IMR-90 (cell line): Measurements from ENCODE around the gene BBS1. TPM values are rescaled to one million over a fixed set of nuclear protein-coding genes. Genes with fewer than 3 reads are reported as not detected.

ENCODE experiments used
- ATAC-seq: fragments of 200-7000 bp; cut with Tn5 transposase; 2 replicates; pipeline ENCODE4 v1.9.1; 2020; ENCODE audit warnings: low read depth, mild to moderate bottlenecking, moderate library complexity
- BruUV-seq: library from RNA; stranded (reverse); fragments of 400-500 nt; replicated peaks from 2 replicates; lab custom pipeline; 2021; lab: Mats Ljungman, UMichigan
- CTCF ChIA-PET: fragments of 300-600 bp; formaldehyde crosslinking; extraction: SDS; loops from one replicate; lab custom pipeline; 2021; ENCODE audit warnings: antibody characterized with exemption; lab: Yijun Ruan, JAX
- POLR2A ChIA-PET: fragments of 300-600 bp; sonication (Branson Sonifier 250); formaldehyde crosslinking; loops from one replicate; lab custom pipeline; 2022; ENCODE audit warnings: antibody characterized with exemption; ENCODE audit not compliant: unreplicated experiment; lab: Charles Lee
- DNase-seq: peaks from one replicate; pipeline ENCODE4 v3.0.0; 2013
- H2AFZ ChIP-seq: replicated peaks from 2 replicates; pipeline ENCODE3; 2013; ENCODE audit warnings: low read length, mild to moderate bottlenecking; ENCODE audit not compliant: poor library complexity
- H2AK5ac ChIP-seq: 2 replicates; pipeline ENCODE4 v1.6.1; 2013; ENCODE audit warnings: low read depth, low read length, inconsistent platforms
- H2AK9ac ChIP-seq: replicated peaks from 2 replicates; pipeline ENCODE3; 2013; ENCODE audit warnings: mild to moderate bottlenecking, low read depth, low read length, moderate library complexity; ENCODE audit not compliant: poor library complexity
- H2BK120ac ChIP-seq: 2 replicates; pipeline ENCODE4 v1.6.1; 2013; ENCODE audit warnings: low read depth, low read length, inconsistent platforms
- H2BK15ac ChIP-seq: 3 replicates; pipeline ENCODE4 v1.6.1; 2013; ENCODE audit warnings: low read depth, low read length, inconsistent platforms
- H2BK20ac ChIP-seq: 2 replicates; pipeline ENCODE4 v1.6.1; 2013; ENCODE audit warnings: low read depth, mild to moderate bottlenecking, inconsistent platforms, low read length, moderate library complexity
- H2BK5ac ChIP-seq: 2 replicates; pipeline ENCODE4 v1.6.1; 2013; ENCODE audit warnings: mild to moderate bottlenecking, low read depth, low read length, inconsistent platforms; ENCODE audit not compliant: poor library complexity, severe bottlenecking
- H3K14ac ChIP-seq: replicated peaks from 2 replicates; pipeline ENCODE4 v1.6.1; 2013; ENCODE audit warnings: low read depth, low read length, inconsistent platforms
- H3K18ac ChIP-seq: 2 replicates; pipeline ENCODE4 v1.6.1; 2013; ENCODE audit warnings: low read depth, low read length, control low read depth
- H3K23ac ChIP-seq: 2 replicates; pipeline ENCODE4 v1.6.1; 2013; ENCODE audit warnings: low read depth, low read length, inconsistent platforms
- H3K27ac ChIP-seq: 2 replicates; pipeline ENCODE4 v1.5.1; 2013; ENCODE audit warnings: mild to moderate bottlenecking, control low read depth, low read length; ENCODE audit not compliant: insufficient read depth
- H3K27me3 ChIP-seq: 2 replicates; pipeline ENCODE4 v1.6.1; 2013; ENCODE audit warnings: low read length; ENCODE audit not compliant: control insufficient read depth, insufficient read depth
- H3K36me3 ChIP-seq: 2 replicates; pipeline ENCODE4 v1.6.1; 2013; ENCODE audit warnings: low read length, mixed read lengths; ENCODE audit not compliant: control insufficient read depth, insufficient read depth
- H3K4ac ChIP-seq: 2 replicates; pipeline ENCODE4 v1.6.1; 2013; ENCODE audit warnings: low read depth, low read length, inconsistent platforms
- H3K4me1 ChIP-seq: 2 replicates; pipeline ENCODE4 v1.6.1; 2013; ENCODE audit warnings: low read length, mixed read lengths; ENCODE audit not compliant: control insufficient read depth, insufficient read depth
- H3K4me2 ChIP-seq: 2 replicates; pipeline ENCODE4 v1.6.1; 2013; ENCODE audit warnings: low read depth, mild to moderate bottlenecking, control low read depth, low read length, moderate library complexity
- H3K4me3 ChIP-seq: 2 replicates; pipeline ENCODE4 v1.5.1; 2013; ENCODE audit warnings: low read depth, mild to moderate bottlenecking, control low read depth, low read length, moderate library complexity; ENCODE audit not compliant: insufficient read depth
- H3K56ac ChIP-seq: 2 replicates; pipeline ENCODE4 v1.6.1; 2013; ENCODE audit warnings: low read length, inconsistent platforms; ENCODE audit not compliant: insufficient read depth; ENCODE audit errors: extremely low read depth
- H3K79me1 ChIP-seq, 2 experiments: 2 replicates each; pipeline ENCODE4 v1.6.1; 2013; ENCODE audit warnings: low read length in 2 of 2, inconsistent platforms in 1 of 2, low read depth in 1 of 2
- H3K9ac ChIP-seq: 2 replicates; pipeline ENCODE4 v1.6.1; 2013; ENCODE audit warnings: low read depth, low read length, control low read depth
- H3K9me1 ChIP-seq: 2 replicates; pipeline ENCODE4 v1.6.1; 2013; ENCODE audit warnings: low read length, inconsistent platforms; ENCODE audit not compliant: insufficient read depth
- H3K9me3 ChIP-seq: 2 replicates; pipeline ENCODE4 v1.6.1; 2013; ENCODE audit warnings: low read length; ENCODE audit not compliant: control insufficient read depth, insufficient read depth
- H4K20me1 ChIP-seq: 2 replicates; pipeline ENCODE4 v1.6.1; 2013; ENCODE audit warnings: low read length, inconsistent platforms; ENCODE audit not compliant: insufficient read depth
- H4K5ac ChIP-seq: 2 replicates; pipeline ENCODE4 v1.6.1; 2013; ENCODE audit warnings: mild to moderate bottlenecking, low read depth, low read length, control low read depth
- H4K8ac ChIP-seq, 2 experiments: 2 replicates each; pipeline ENCODE4 v1.6.1; 2013; ENCODE audit warnings: low read depth in 2 of 2, low read length in 2 of 2, control low read depth in 1 of 2, inconsistent platforms in 1 of 2
- H4K91ac ChIP-seq: 2 replicates; pipeline ENCODE4 v1.6.1; 2013; ENCODE audit warnings: low read depth, low read length, inconsistent platforms; ENCODE audit not compliant: insufficient read depth
- BHLHE40 ChIP-seq: fragments of 150-350 bp; IDR thresholded peaks from 2 replicates; pipeline ENCODE4 v1.6.1; 2016; ENCODE audit warnings: mild to moderate bottlenecking, low read depth, low read length
- CEBPB ChIP-seq: IDR thresholded peaks from 2 replicates; pipeline ENCODE4 v1.6.1; 2012; ENCODE audit warnings: low read depth, low read length, improper control_type of control experiment
- CTCF ChIP-seq: conservative IDR thresholded peaks from 2 replicates; pipeline ENCODE4 v1.5.1; 2012; ENCODE audit warnings: mild to moderate bottlenecking, low read depth, low read length, improper control_type of control experiment
- ELK1 ChIP-seq: fragments of 150-350 bp; IDR thresholded peaks from 2 replicates; pipeline ENCODE4 v1.6.1; 2016; ENCODE audit warnings: low read depth, mild to moderate bottlenecking, low read length, moderate library complexity, borderline replicate concordance
- MAFK ChIP-seq: IDR thresholded peaks from 2 replicates; pipeline ENCODE4 v1.6.1; 2012; ENCODE audit warnings: low read depth, low read length, improper control_type of control experiment
- MAZ ChIP-seq: IDR thresholded peaks from 2 replicates; pipeline ENCODE4 v1.6.1; 2012; ENCODE audit warnings: low read depth, mild to moderate bottlenecking, low read length, improper control_type of control experiment, moderate library complexity, borderline replicate concordance
- MXI1 ChIP-seq: IDR thresholded peaks from 2 replicates; pipeline ENCODE4 v1.6.1; 2012; ENCODE audit warnings: low read depth, mild to moderate bottlenecking, low read length, moderate library complexity, borderline replicate concordance
- NFE2L2 ChIP-seq: fragments of 150-350 bp; IDR thresholded peaks from 2 replicates; pipeline ENCODE4 v1.6.1; 2016; ENCODE audit warnings: low read depth, mild to moderate bottlenecking, low read length
- POLR2A ChIP-seq: IDR thresholded peaks from 2 replicates; pipeline ENCODE4 v1.6.1; 2012; ENCODE audit warnings: mild to moderate bottlenecking, low read depth, low read length
- RAD21 ChIP-seq: IDR thresholded peaks from 2 replicates; pipeline ENCODE4 v1.6.1; 2012; ENCODE audit warnings: low read length, improper control_type of control experiment
- RCOR1 ChIP-seq: IDR thresholded peaks from 2 replicates; pipeline ENCODE4 v1.6.1; 2012; ENCODE audit warnings: mild to moderate bottlenecking, low read length, improper control_type of control experiment; ENCODE audit not compliant: insufficient replicate concordance
- SMC3 ChIP-seq: fragments of 150-350 bp; IDR thresholded peaks from 2 replicates; pipeline ENCODE4 v1.6.1; 2016; ENCODE audit warnings: low read depth, mild to moderate bottlenecking, antibody characterized with exemption, low read length, moderate library complexity
- USF2 ChIP-seq: fragments of 150-350 bp; IDR thresholded peaks from 2 replicates; pipeline ENCODE4 v1.6.1; 2017; ENCODE audit warnings: mild to moderate bottlenecking, antibody characterized with exemption, low read length, low read depth
- WGBS, 2 experiments: methylation state at CpG; one replicate each; pipeline versions ENCODE4 v1.1.5 to v1.1.7; 2013; ENCODE audit warnings: missing lambda C conversion rate in 2 of 2; ENCODE audit not compliant: insufficient read length in 1 of 2; ENCODE audit errors: extremely low coverage in 2 of 2; 5-methylcytosine and 5-hydroxymethylcytosine counted together
- dilution Hi-C: fragments of 300-500 bp; cut with HindIII; formaldehyde crosslinking; loops from one replicate; pipeline ENCODE4 v1.14.3; 2018; ENCODE audit warnings: low sequenced_read_pairs; ENCODE audit not compliant: unreplicated experiment
- in situ Hi-C: fragments of 300-500 bp; cut with MboI; formaldehyde crosslinking; loops from 3 replicates; pipeline ENCODE4 v1.14.3; 2019; ENCODE audit warnings: low sequenced_read_pairs, inconsistent platforms, mixed read lengths
- intact Hi-C: fragments of 100-400 bp; cut with micrococcal nuclease; formaldehyde crosslinking; loops from 2 replicates; pipeline ENCODE4 v1.10.0; 2022
- polyA plus RNA-seq, 3 experiments: library from polyadenylated mRNA; depleted of rRNA; stranded (reverse); fragments of >200 nt; gene quantifications; 2 replicates each; pipeline ENCODE4 v1.2.3, GENCODE V29; 2012; ENCODE audit warnings: low replicate concordance in 1 of 3
- total RNA-seq: library from RNA; depleted of rRNA; stranded (reverse); fragments of >200 nt; gene quantifications from 2 replicates; pipeline ENCODE4 v1.2.3, GENCODE V29; 2012

BBS1 gene
- total and polyA plus RNA-seq, 2 of the 4 experiments (the other 2 are of a cell fraction) = 16.5 to 20.6 TPM

- no peak overlapping the region for H3K56ac ChIP-seq
These were observed 29.4 kb downstream of the BBS1 start for GRCh38 chr11:66539870-66540213.

More at GRCh38 chr11:66539870-66540213, 29.4 kb downstream of the BBS1 start:
- no peak overlapping the region for H3K4me2 ChIP-seq
- H3K4me3 ChIP-seq = no peak overlapping the region
- H2AK5ac ChIP-seq = no peak overlapping the region
- no peak overlapping the region for H3K27ac ChIP-seq
- H4K91ac ChIP-seq = no peak overlapping the region
- no peak overlapping the region for H3K14ac ChIP-seq
- DNase-seq (no peak), ATAC-seq (no peak)
- H2BK15ac ChIP-seq = no peak overlapping the region
- ChIA-PET CTCF (no interaction called here), POLR2A (no interaction called here)
- peaks cover 3 to 12% of the 10 kb centered on the region in 2 experiments; a peak in 2 of 4 replicates for H3K79me1 ChIP-seq
- no peak overlapping the region for H2BK5ac ChIP-seq
- BruUV-seq = no TSS peak
- WGBS, 2 experiments = 89% methylated on average over 8 of the region's 10 CpGs; no CpG with 5 or more reads in 1 of the 2 experiments
- peaks cover 6% of the 10 kb centered on the region for H3K4me1 ChIP-seq
- H3K27me3 ChIP-seq = no peaks in the 10 kb centered on the region
- H2BK20ac ChIP-seq = no peak overlapping the region
- dilution Hi-C loops (no loop called here), intact Hi-C loops (no loop called here), in situ Hi-C loops (no loop called here)
- H4K5ac ChIP-seq = no peak overlapping the region
- no peaks in the 10 kb centered on the region for H3K9me3 ChIP-seq
- peaks cover 5% of the 10 kb centered on the region; the same call in 1 of the 2 replicates for H3K9me1 ChIP-seq
- H2AFZ ChIP-seq = no peak overlapping the region
- H2BK120ac ChIP-seq = no peak overlapping the region
- H2AK9ac ChIP-seq = peak overlapping the region; percentile 55
- H3K9ac ChIP-seq = no peak overlapping the region
- peaks cover 26% of the 10 kb centered on the region; the same call in 1 of the 2 replicates for H3K36me3 ChIP-seq
- no peak overlapping the region for H4K8ac ChIP-seq
- H3K18ac ChIP-seq = no peak overlapping the region
- no peak overlapping the region for H3K23ac ChIP-seq
- H4K20me1 ChIP-seq = peaks cover 4% of the 10 kb centered on the region; the same call in 1 of the 2 replicates
- TF ChIP-seq CTCF (no peak), ELK1 (no peak), CEBPB (no peak), RCOR1 (no peak), USF2 (no peak), NFE2L2 (no peak), MAZ (no peak), MXI1 (no peak), BHLHE40 (no peak), POLR2A (no peak), MAFK (no peak), SMC3 (no peak), RAD21 (no peak)
- no peak overlapping the region for H3K4ac ChIP-seq
